Epithelial cell of proximal tubule (primary cell): ENCODE data around the gene MAP3K6. TPM values are rescaled to one million over a fixed set of nuclear protein-coding genes. Genes with fewer than 3 reads are reported as not detected.
"Not testable (repeated sequence)": the region's sequence is repeated elsewhere in the genome, so short reads cannot be mapped to it uniquely, and the experiment has no call there.

Experiments
- DNase-seq: peaks from one replicate; pipeline ENCODE4 v3.0.0-alpha.2; 2011; ENCODE audit warnings: low read depth
- H3K4me3 ChIP-seq: 2 replicates; pipeline ENCODE4 v1.5.1; 2011; ENCODE audit warnings: low read depth, mild to moderate bottlenecking, low read length
- total RNA-seq: library from RNA; depleted of rRNA; stranded (reverse); fragments of >200 nt; gene quantifications from 2 replicates; pipeline ENCODE4 v1.2.3, GENCODE V29; 2015
- TF ChIP-seq, protein P1 (sequence below): conservative IDR thresholded peaks from 2 replicates; pipeline ENCODE4 v1.5.1; 2012; ENCODE audit warnings: low read depth, mild to moderate bottlenecking, low read length

MAP3K6 gene
- 13.0 and 15.5 TPM in 2 replicates for total RNA-seq

DNA sequence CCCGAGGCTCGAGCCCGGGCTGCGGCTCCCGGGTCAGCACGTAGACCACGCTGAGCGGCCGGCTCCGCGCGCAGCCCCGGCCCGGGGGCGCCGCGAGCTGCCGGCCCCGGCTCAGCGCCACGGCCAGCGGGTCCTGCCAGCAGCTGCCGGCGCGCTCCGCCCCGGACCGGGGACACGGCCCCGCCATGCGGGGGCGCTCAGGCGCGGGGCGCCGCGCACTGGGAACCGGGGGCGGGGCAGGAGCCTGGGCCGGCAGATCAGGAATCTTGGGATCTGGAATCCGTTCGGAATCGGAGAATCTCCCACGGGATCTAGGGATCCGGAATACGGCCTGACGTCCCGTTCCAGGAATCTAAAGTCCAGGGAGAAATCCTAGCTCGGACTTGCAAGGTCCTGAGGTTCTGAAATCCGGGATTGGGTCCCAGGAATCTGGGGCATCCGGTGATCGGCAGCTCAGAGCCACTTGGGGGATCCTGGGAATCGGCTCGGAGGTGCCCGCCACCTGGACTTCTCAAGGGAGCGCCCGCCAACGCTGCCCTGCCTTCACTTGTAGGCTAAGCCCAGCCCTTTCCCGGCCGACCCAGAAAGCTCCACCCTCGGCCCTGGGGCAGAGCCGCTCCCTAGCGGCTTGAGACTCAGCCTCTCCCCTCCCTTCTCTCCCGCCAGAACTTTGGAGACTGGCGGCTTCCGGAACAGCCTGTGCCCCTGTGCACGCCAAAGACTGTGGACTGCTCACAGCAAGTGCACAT is at the start of gene MAP3K6:
TSS of gene MAP3K6 (minus strand) at position 551 of the 749 bp plus-strand sequence. CDS start at position 187, 364 bp downstream.
- DNase-seq, result no peak
- H3K4me3 ChIP-seq, result peak within 1 kb of the TSS; percentile 80
- TF ChIP-seq, protein P1, sequence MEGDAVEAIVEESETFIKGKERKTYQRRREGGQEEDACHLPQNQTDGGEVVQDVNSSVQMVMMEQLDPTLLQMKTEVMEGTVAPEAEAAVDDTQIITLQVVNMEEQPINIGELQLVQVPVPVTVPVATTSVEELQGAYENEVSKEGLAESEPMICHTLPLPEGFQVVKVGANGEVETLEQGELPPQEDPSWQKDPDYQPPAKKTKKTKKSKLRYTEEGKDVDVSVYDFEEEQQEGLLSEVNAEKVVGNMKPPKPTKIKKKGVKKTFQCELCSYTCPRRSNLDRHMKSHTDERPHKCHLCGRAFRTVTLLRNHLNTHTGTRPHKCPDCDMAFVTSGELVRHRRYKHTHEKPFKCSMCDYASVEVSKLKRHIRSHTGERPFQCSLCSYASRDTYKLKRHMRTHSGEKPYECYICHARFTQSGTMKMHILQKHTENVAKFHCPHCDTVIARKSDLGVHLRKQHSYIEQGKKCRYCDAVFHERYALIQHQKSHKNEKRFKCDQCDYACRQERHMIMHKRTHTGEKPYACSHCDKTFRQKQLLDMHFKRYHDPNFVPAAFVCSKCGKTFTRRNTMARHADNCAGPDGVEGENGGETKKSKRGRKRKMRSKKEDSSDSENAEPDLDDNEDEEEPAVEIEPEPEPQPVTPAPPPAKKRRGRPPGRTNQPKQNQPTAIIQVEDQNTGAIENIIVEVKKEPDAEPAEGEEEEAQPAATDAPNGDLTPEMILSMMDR, result peak; percentile 38

DNA sequence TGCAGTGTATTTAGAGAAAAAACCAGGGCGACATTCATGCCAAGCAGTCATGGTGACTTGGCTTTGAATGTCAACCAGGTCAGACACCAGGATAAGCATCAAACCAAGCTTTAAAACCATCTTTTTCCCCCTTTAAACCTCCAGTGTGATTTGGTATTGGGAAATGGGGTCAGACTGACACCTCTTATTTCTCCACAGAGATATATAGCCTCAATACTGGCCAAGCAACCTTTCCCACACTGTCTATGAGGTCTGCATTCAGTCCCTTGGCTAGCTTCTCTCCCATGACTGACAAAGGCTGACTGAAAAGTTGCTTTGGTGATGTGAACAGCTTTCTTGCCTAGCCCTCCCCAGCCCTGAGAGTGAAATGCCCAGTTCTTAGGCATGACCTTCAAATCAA is 47.3 kb upstream of the MAP3K6 start:
- DNase-seq, result no peak
- no peak overlapping the region for H3K4me3 ChIP-seq
- TF ChIP-seq, protein P1, result no peak

GRCh38 chr1:27413004-27413403 is 46.2 kb upstream of the MAP3K6 start:
- TF ChIP-seq, protein P1, result no peak
- DNase-seq, result no peak
- no peak overlapping the region for H3K4me3 ChIP-seq

- no peak overlapping the region for H3K4me3 ChIP-seq
- TF ChIP-seq, protein P1, result no peak
- no peak for DNase-seq
Measured at GRCh38 chr1:27412502-27412901, 45.7 kb upstream of the MAP3K6 start.

DNA sequence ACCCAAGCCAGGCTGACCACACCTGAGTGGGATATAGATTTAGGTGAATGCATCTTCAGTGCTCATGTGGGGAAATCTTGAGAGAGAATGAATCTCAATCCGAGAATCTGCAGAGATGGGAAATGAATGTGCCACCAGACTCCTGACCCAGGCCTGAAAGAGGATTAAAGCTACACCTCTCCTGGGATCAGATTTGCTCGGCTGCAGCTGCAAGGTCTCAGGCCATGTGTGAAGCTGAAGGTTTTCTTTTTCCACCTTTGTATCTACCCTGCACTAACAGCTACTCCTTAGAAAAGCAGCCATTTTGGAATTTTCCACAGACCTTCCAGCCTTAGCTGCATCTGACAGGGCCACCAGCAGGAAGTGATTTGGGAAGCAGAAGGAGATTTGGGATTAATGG is 43.9 kb upstream of the MAP3K6 start:
- TF ChIP-seq, protein P1, result no peak
- DNase-seq, result no peak
- no peak overlapping the region for H3K4me3 ChIP-seq

- DNase-seq, result no peak
- TF ChIP-seq, protein P1, result no peak
- no peak overlapping the region for H3K4me3 ChIP-seq
Measured at GRCh38 chr1:27409669-27410068, 42.9 kb upstream of the MAP3K6 start.

DNA sequence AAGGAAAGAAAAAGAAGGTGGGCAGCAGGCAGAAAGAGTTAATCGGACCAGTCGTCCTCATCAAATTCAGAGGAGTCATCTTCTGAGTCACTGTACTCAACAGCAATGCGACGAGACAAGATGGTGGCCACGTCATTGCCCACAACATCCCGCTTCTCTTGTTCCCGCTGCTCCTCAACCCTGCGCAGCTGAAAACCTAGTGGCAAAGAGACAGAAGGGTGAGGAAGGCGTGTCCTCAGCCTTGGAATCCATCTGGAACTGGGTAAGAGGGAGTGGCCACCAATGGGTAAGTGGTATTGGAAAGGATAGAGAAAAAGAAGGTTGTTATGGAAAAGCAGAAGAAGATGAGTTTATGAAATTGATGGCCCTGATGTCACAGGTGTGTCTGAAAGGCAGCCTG is 41.4 kb upstream of the MAP3K6 start:
- H3K4me3 ChIP-seq, result no peak overlapping the region
- TF ChIP-seq, protein P1, result no peak
- DNase-seq, result no peak

DNA sequence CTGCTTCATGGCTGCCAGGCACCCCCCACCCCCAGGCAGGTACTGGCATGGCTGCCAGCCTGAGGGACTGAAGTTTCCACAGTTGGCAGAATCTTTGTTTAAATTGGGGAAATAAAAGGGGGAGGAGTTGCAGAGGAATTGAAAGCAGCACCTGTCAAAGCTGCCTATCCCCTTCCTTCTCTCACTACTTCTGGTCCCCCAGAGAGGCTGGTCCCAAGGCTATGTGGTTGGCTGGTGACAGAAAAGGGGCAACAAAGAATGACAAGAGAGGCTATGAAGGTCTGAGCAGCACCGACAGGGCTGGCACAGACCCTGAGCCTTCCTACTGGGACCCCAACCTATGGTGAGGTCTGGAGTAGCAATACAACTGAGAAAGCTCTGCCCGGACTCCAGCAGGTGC is 40.0 kb upstream of the MAP3K6 start:
- H3K4me3 ChIP-seq, DNase-seq: not testable (repeated sequence)
